ENCODE data around the gene PAGE3.

PAGE3 gene, protein sequence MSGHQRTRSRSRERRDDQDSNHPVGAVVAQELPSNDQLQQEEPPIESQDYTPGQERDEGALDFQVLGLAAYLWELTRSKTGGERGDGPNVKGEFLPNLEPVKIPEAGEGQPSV

DNA sequence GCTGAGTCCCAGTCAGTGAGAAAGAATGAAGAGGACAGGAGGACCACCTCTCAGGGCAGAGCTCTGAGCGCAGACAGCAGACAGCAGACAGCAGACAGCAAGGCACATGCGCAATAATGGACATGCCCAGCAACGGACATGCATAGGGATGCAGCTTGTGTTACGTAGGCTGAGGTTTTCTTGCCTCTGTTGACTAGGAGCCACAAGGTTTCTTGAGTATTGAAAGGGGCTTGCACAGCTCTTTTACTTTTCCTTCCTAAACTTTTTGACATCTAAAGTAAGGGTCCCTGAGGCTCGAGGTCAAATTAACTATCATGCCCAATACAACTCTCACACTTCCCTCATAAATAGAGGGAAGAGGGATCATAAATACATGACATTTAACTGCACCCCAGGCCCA lies at the start of gene PAGE3:
Gene PAGE3 (minus strand): TSS at position 101 of the 400 bp plus-strand sequence. CDS start 1,013 bp downstream, outside the sequence.
- DNase-seq (ENCODE audit: low read depth in 1 of 2, low spot score in 1 of 2): no peak

DNA sequence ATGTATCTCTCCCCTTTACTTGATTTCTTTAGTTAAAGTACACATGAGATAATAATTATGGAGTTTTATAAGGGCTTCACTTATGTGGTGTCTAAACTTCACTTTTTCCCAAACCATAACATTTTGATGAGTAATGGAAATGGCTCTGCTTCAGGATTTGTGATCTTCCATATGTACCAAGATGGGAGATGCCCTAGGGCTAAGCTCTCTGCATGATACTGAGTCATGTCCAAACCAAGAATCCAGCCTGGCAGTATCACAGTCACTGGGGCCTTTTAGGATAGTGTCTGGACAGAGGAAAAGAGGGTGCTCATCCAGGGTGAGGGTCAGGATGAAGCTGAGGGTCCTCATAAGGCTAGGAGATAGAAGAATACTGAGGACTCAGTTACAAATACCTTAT lies 47.9 kb upstream of the PAGE3 start:
- DNase-seq (ENCODE audit: low read depth in 1 of 2, low spot score in 1 of 2): no peak

DNA sequence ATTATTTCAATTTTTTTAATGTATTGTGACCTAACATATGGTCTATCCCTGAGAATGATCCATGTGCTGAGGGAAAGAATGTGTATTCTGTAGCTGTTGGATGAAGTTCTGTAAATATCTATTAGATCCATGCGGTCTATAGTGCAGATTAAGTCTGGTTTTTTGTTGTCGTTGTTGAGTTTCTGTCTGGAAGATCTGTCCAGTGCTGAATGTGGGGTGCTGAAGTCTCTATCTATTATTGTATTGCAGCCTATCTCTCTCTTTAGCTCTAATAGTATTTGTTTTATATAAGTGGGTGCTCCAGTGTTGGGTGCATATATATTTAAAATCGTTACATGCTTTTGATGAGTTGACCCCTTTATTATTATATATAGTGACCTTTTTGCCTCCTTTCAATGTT lies 26.2 kb upstream of the PAGE3 start:
- DNase-seq (ENCODE audit: low read depth in 1 of 2, low spot score in 1 of 2): no peak

DNA sequence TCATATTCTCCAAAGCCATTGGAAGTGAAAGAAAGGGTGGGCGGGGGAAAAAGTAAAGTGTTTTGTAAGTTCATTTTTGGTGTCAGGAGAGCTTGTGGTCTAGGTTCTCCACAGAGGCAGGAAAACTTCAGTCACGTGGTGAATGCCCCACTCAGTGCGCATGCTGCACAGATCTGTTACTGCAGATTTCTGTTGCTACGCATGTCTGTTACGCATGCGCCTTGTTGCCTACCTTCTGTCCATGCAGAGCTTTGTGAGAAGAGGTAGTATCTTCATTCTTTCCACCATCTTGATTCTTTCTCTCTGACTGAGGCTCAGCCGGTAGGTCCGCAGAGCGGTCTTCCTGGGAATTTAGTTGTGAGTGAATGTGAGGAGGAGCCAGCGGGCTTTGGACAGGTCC lies 15.1 kb upstream of the PAGE3 start:
- no peak for DNase-seq (ENCODE audit: low read depth in 1 of 2, low spot score in 1 of 2)

DNA sequence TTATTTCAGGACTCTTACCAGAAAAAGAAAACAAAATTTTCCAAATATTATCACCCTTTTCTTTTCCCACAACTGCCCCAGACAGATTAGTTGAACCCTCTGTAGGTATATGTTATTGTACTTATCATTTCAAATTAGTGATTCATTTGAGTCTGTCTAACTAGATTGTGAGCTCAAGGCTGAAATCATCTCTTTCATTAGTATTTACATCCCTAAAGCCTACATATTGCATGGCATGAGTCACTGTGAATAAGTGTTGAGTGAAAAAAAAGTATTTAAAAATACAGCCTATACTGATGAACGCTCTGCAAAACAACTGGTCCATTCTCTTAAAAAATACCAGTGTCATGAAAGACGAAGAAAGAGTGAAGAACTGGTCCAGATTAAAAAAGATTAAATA lies 3.9 kb downstream of the PAGE3 start:
- DNase-seq (ENCODE audit: low read depth in 1 of 2, low spot score in 1 of 2): no peak

DNA sequence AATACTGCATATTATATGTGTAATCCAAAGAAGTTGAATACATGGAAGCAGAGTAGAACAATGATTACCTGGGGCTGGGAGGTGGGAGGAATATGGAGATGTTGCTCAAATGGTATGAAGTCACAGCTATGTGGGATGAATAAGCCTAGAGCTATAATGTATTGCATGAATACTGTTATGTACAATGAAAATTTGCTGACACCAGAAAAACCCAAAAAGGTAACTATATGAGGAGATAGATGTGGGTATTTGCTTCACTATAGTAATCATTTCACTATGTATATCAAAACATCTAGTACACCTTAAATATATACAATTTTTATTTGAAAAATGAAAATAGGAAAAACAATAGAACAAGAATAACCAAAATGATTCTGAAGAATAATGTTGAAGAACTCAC lies 11.2 kb downstream of the PAGE3 start:
- DNase-seq (ENCODE audit: low read depth in 1 of 2, low spot score in 1 of 2): no peak

DNA sequence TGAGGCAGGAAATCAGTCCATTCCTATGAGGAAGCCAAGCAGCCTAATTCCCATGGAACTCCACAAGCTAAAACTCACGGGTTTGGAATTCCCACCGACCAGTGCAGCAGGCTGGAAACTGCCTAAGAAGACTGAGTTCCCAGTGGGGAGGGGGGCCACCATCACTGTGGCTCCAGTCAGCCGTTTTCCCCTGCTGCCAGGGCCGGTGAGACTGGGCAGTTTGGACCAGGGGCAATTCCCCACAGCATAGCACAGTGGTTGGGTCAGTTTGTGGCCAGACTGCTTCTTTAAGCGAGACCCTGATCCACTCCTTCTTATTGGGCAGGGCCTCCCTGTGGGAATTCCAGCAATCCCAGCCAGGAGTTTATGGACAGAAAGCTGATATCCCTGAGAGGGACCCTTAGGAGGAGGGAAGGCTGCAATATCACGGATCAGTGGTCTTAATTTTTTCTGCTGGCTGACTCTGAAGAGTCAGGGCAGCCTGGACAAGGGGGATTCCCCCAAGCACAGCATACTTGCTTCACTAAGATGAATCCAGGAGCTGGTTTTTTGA lies 23.9 kb downstream of the PAGE3 start:
- DNase-seq (ENCODE audit: low read depth in 1 of 2, low spot score in 1 of 2): no peak

DNA sequence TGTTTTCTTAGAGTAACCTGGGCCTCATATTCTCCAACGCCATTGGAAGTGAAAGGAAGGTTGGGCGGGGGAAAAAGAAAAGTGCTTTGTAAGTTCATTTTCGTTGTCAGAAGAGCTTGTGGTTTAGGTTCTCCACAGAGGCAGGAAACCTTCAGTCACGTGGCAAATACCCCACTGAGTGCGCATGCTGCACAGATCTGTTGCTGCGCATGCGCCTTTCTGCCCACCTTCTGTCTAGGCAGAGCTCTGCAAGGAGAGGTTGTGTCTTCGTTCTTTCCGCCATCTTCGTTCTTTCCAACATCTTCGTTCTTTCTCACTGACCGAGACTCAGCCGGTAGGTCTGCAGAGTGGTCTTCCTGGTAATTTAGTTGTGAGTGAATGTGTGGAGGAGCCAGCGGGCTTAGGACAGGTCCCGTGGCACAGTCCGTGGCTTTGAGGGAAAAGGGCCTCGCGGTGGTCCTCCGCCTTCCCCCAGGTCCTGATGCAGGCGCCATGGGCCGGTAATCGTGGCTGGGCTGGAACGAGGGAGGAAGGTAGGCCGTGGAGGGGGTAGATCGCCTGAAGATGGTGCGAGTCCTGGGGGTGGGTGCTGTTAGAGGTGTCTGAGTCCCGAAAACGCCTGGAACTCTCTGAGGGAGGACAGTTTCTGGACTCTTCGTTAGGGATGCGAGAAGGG lies 44.5 kb downstream of the PAGE3 start, which contains the start of gene PAGE5:
Gene PAGE5 (plus strand): TSS at position 228 of the 676 bp plus-strand sequence. CDS start 1,037 bp downstream, outside the sequence.
- no peak for DNase-seq (ENCODE audit: low read depth in 1 of 2, low spot score in 1 of 2)

DNA sequence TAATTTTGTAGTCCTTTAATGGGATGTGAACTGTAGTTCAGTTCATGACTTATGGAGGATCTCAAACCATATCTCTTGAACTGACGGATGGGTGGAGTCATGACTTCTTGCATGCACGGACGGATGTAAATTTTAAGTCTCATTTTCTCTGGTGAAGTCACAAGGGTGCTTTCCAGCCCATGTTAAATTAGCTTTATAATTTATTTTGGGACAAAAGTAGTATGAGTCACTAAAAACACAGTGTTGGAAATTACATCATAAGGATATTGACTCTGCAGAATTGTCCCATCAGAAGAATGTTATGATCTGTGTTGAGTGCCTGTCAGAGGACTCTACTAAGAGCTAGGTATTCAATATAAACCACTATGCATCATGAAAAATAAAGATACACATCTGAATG lies 51.3 kb downstream of the PAGE3 start:
- DNase-seq (ENCODE audit: low read depth in 1 of 2, low spot score in 1 of 2): no peak

DNA sequence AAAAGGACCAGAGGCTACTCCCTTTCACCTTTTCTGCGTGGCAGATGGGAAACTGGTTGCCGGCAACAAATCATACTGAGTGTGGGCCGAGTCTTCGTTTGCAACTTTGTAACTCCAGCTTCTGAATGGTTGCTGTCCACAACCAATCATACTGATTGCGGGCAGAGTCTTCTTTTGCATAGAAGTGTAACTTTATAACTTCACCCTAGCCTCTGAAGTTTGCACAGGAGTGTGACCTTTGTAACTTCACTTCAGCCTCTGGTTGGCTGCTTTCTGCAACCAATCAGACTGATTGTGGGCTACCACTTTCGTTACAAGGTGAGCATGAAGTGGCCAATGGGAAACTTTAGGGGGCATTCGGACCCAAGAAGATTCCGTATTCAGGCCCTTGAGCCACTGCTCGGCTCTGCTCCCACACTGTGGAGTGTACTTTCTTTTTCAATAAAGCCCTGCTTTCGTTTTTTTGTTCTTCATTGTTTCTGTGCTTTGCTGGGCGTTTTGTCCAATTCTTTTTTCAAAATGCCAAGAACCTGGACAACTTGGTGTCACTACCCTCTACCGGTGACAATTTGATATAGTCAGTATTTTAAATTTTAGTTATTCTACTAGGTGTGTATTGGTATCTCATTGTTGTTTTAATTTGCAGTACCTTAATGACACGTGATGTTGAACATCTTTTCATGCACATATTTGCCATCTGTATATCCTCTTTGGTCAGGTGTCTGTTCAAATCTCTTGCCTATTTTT lies 53.6 kb downstream of the PAGE3 start:
- no peak for DNase-seq (ENCODE audit: low read depth in 1 of 2, low spot score in 1 of 2)

Measured in activated T-helper 1 cell treated with anti-CD3 and anti-CD28 coated beads, Interleukin-2, amount 50 U/mL, for 16 hours (primary cell).